Trophoblast cell (in vitro differentiated cells and primary cell): Measurements from ENCODE around the gene EP400.

ENCODE experiments used
- DNase-seq, 2 donors: peaks; one replicate each; pipeline ENCODE4 v3.0.0-alpha.2; 2016
- H2AFZ ChIP-seq: 2 replicates; pipeline ENCODE4 v1.6.1; 2013; ENCODE audit warnings: low read length, moderate library complexity, mild to moderate bottlenecking; ENCODE audit not compliant: insufficient read depth, poor library complexity
- H2AK5ac ChIP-seq: 2 replicates; pipeline ENCODE4 v1.6.1; 2013; ENCODE audit warnings: mild to moderate bottlenecking, low read length
- H2BK120ac ChIP-seq: 2 replicates; pipeline ENCODE4 v1.6.1; 2013; ENCODE audit warnings: low read length, mild to moderate bottlenecking, moderate library complexity; ENCODE audit not compliant: insufficient read depth, poor library complexity
- H2BK12ac ChIP-seq: 2 replicates; pipeline ENCODE4 v1.6.1; 2013; ENCODE audit warnings: mild to moderate bottlenecking, low read length, moderate library complexity
- H2BK5ac ChIP-seq: 2 replicates; pipeline ENCODE4 v1.6.1; 2013; ENCODE audit warnings: low read length, low read depth, moderate library complexity, mild to moderate bottlenecking; ENCODE audit not compliant: poor library complexity
- H3K14ac ChIP-seq: 2 replicates; pipeline ENCODE4 v1.6.1; 2013; ENCODE audit warnings: mild to moderate bottlenecking, low read length
- H3K18ac ChIP-seq: 2 replicates; pipeline ENCODE4 v1.6.1; 2013; ENCODE audit warnings: mild to moderate bottlenecking, low read length
- H3K23ac ChIP-seq: 2 replicates; pipeline ENCODE4 v1.6.1; 2013; ENCODE audit warnings: low read length
- H3K27ac ChIP-seq: 2 replicates; pipeline ENCODE4 v1.5.1; 2013; ENCODE audit warnings: low read depth, mild to moderate bottlenecking, inconsistent platforms, low read length, moderate library complexity
- H3K27me3 ChIP-seq: 2 replicates; pipeline ENCODE4 v1.6.1; 2013; ENCODE audit warnings: inconsistent platforms, mild to moderate bottlenecking, low read length, moderate library complexity; ENCODE audit not compliant: insufficient read depth
- H3K36me3 ChIP-seq, 2 experiments: 1 replicate in 1 of 2; 2 replicates in 1 of 2; pipeline ENCODE4 v1.6.1; 2013; ENCODE audit warnings: low read length in 2 of 2, mild to moderate bottlenecking in 2 of 2, moderate library complexity in 1 of 2; ENCODE audit not compliant: insufficient read depth in 2 of 2, control insufficient read depth in 1 of 2
- H3K4ac ChIP-seq: 2 replicates; pipeline ENCODE4 v1.6.1; 2013; ENCODE audit warnings: low read depth, mild to moderate bottlenecking, low read length, moderate library complexity
- H3K4me1 ChIP-seq, 2 experiments: 1 replicate in 1 of 2; 2 replicates in 1 of 2; pipeline ENCODE4 v1.6.1; 2013; ENCODE audit warnings: low read length in 2 of 2, mild to moderate bottlenecking in 2 of 2, moderate library complexity in 1 of 2; ENCODE audit not compliant: insufficient read depth in 2 of 2, control insufficient read depth in 1 of 2
- H3K4me2 ChIP-seq: 2 replicates; pipeline ENCODE4 v1.6.1; 2013; ENCODE audit warnings: inconsistent platforms, mild to moderate bottlenecking, low read length, moderate library complexity
- H3K4me3 ChIP-seq: 2 replicates; pipeline ENCODE4 v1.5.1; 2013; ENCODE audit warnings: mild to moderate bottlenecking, low read depth, low read length, inconsistent platforms
- H3K79me1 ChIP-seq: one replicate; pipeline ENCODE4 v1.6.1; 2013; ENCODE audit warnings: low read length
- H3K79me2 ChIP-seq: 2 replicates; pipeline ENCODE4 v1.6.1; 2013; ENCODE audit warnings: low read length, mild to moderate bottlenecking; ENCODE audit not compliant: control insufficient read depth, insufficient read depth, poor library complexity
- H3K9ac ChIP-seq: 2 replicates; pipeline ENCODE4 v1.6.1; 2013; ENCODE audit warnings: mild to moderate bottlenecking, low read length
- H3K9me3 ChIP-seq: 2 replicates; pipeline ENCODE4 v1.6.1; 2013; ENCODE audit warnings: low read depth, mild to moderate bottlenecking, control low read depth, inconsistent platforms, low read length; ENCODE audit not compliant: insufficient read depth
- H4K12ac ChIP-seq: 2 replicates; pipeline ENCODE4 v1.6.1; 2013; ENCODE audit warnings: low read depth, mild to moderate bottlenecking, low read length, moderate library complexity
- H4K8ac ChIP-seq: 2 replicates; pipeline ENCODE4 v1.6.1; 2013; ENCODE audit warnings: low read depth, mild to moderate bottlenecking, low read length, moderate library complexity
- H4K91ac ChIP-seq: one replicate; pipeline ENCODE4 v1.6.1; 2013; ENCODE audit warnings: low read depth, mild to moderate bottlenecking, low read length, moderate library complexity
- WGBS: extraction: QIAGEN DNeasy Blood & Tissue Kit; methylation state at CpG from one replicate; pipeline ENCODE4 v1.1.7; 2013; ENCODE audit warnings: missing lambda C conversion rate; ENCODE audit not compliant: insufficient read length, insufficient coverage; ENCODE audit errors: extremely low coverage; 5-methylcytosine and 5-hydroxymethylcytosine counted together

EP400 gene

DNA sequence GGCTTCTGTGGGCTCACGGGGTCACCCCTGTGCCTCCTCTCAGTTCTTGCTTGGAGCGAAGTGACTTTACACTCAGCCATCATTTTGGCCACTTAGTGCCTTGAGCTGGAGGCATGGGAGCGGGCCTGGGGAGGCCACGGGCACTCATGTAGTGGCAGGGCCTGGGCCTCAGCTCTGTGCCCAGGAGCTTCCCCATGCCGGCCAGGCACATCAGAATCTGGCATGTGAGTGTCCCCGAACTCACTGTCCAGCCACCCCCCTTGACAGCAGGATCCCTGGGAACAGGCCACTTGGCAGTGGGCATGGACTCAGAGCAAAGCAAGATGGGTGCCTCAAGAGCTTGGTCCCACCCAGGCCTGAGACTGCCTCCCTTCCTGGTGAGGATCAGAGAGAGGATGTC is 164.9 kb downstream of the EP400 start:
- H3K27me3 ChIP-seq = no peaks in the 10 kb centered on the region
- no peak overlapping the region for H2BK12ac ChIP-seq
- no peak overlapping the region for H3K4ac ChIP-seq
- H3K9me3 ChIP-seq = peaks cover 3% of the 10 kb centered on the region
- DNase-seq = no peak
- no peaks in the 10 kb centered on the region for H3K4me1 ChIP-seq
- no peak overlapping the region for H3K23ac ChIP-seq
- H3K36me3 ChIP-seq = peaks cover 53 to 56% of the 10 kb centered on the region in 2 experiments
- no peaks in the 10 kb centered on the region for H3K79me1 ChIP-seq
- no peaks in the 10 kb centered on the region for H3K79me2 ChIP-seq
- H3K9ac ChIP-seq = no peak overlapping the region
- H4K12ac ChIP-seq = no peak overlapping the region
- no peak overlapping the region for H3K4me2 ChIP-seq
- no peak overlapping the region for H2BK120ac ChIP-seq
- H3K4me3 ChIP-seq = no peak overlapping the region
- no peak overlapping the region for H4K8ac ChIP-seq
- H3K14ac ChIP-seq = no peak overlapping the region
- H2AFZ ChIP-seq = no peak overlapping the region
- whole genome bisulfite sequencing = no CpG with 5 or more reads among the region's 6 CpGs
- no peak overlapping the region for H2AK5ac ChIP-seq
- H2BK5ac ChIP-seq = no peak overlapping the region
- H3K27ac ChIP-seq = no peak overlapping the region
- no peak overlapping the region for H3K18ac ChIP-seq
- no peak overlapping the region for H4K91ac ChIP-seq

GRCh38 chr12:132115500-132115899 is 165.8 kb downstream of the EP400 start:
- Histone ChIP-seq H3K9me3 (peaks cover 3% of the 10 kb centered on the region), H2AFZ (no peak overlapping the region), H3K14ac (no peak overlapping the region), H4K8ac (no peak overlapping the region), H3K18ac (no peak overlapping the region), H2AK5ac (no peak overlapping the region), H3K79me1 (no peaks in the 10 kb centered on the region), H4K91ac (no peak overlapping the region), H3K4me2 (no peak overlapping the region), H2BK12ac (no peak overlapping the region), H3K9ac (no peak overlapping the region), H3K36me3 (peaks cover 55 to 59% of the 10 kb centered on the region in 2 experiments), H2BK120ac (no peak overlapping the region), H3K27me3 (no peaks in the 10 kb centered on the region), H3K4ac (no peak overlapping the region), H3K4me1 (no peaks in the 10 kb centered on the region), H3K27ac (no peak overlapping the region), H3K23ac (no peak overlapping the region), H3K79me2 (no peaks in the 10 kb centered on the region), H2BK5ac (no peak overlapping the region), H3K4me3 (no peak overlapping the region), H4K12ac (no peak overlapping the region)
- no peak for DNase-seq
- WGBS = no CpG with 5 or more reads among the region's 9 CpGs

DNA sequence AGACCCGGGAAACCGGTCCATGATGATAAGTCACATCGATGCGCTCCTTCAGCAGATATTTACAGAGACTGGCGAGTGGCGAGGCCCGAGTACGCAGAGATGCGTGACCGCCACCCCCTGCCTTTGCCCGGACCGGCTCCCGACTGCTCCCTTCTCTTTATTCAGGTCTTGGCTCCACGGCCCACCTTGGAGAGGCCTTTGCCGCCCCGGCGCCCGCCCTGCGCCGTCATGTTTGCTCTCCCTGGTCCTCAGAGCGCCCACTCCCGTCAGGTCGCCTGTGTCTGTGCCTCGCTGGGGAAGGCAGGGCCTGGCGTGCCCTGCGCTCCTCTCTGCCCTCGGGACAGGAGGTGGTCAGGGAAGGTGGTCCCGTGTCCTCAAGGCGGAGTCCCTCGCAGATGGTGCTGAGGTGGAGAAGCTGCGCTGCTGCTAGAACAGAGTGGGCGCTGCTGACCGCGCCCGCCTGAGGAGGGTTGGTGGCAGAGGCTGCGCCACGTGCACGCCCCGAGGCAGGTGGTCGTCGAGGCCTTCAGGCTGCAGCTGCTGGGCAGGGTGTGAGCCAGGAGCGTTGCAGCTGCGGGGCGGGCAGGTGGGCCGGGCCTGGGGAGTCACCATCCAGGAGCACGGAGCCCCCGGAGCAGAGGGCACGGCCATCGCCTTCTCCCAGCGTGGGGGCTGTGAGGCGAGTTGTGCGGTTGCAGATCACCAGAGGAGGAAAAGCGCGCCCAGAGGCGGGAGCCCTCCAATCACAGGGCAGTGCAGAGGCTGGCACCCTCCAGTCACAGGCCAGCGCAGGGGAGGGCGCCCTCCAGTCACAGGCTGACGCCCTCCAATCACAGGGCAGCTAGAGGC is 167.2 kb downstream of the EP400 start:
- no peak overlapping the region for H3K4me3 ChIP-seq
- no peak overlapping the region for H4K8ac ChIP-seq
- H3K36me3 ChIP-seq = peaks cover 53 to 57% of the 10 kb centered on the region in 2 experiments
- H4K12ac ChIP-seq = no peak overlapping the region
- WGBS = no CpG with 5 or more reads among the region's 58 CpGs
- no peak overlapping the region for H2BK5ac ChIP-seq
- no peak overlapping the region for H3K14ac ChIP-seq
- no peak overlapping the region for H2AFZ ChIP-seq
- H3K9ac ChIP-seq = no peak overlapping the region
- no peaks in the 10 kb centered on the region for H3K27me3 ChIP-seq
- H3K18ac ChIP-seq = no peak overlapping the region
- H3K23ac ChIP-seq = no peak overlapping the region
- no peak overlapping the region for H3K4ac ChIP-seq
- H2AK5ac ChIP-seq = no peak overlapping the region
- H3K4me2 ChIP-seq = no peak overlapping the region
- no peak overlapping the region for H2BK120ac ChIP-seq
- DNase-seq = no peak
- H4K91ac ChIP-seq = no peak overlapping the region
- H3K79me2 ChIP-seq = no peaks in the 10 kb centered on the region
- H2BK12ac ChIP-seq = no peak overlapping the region
- peaks cover 3% of the 10 kb centered on the region for H3K9me3 ChIP-seq
- H3K4me1 ChIP-seq = no peaks in the 10 kb centered on the region
- no peak overlapping the region for H3K27ac ChIP-seq
- H3K79me1 ChIP-seq = no peaks in the 10 kb centered on the region

GRCh38 chr12:132117558-132117875 is 167.8 kb downstream of the EP400 start:
- no peak overlapping the region for H3K27ac ChIP-seq
- no peaks in the 10 kb centered on the region for H3K79me1 ChIP-seq
- H3K4ac ChIP-seq = no peak overlapping the region
- H2AFZ ChIP-seq = no peak overlapping the region
- no peaks in the 10 kb centered on the region for H3K27me3 ChIP-seq
- no peak overlapping the region for H2BK12ac ChIP-seq
- H4K91ac ChIP-seq = no peak overlapping the region
- no peaks in the 10 kb centered on the region for H3K4me1 ChIP-seq
- no CpG with 5 or more reads among the region's 10 CpGs for WGBS
- H3K23ac ChIP-seq = no peak overlapping the region
- no peak overlapping the region for H2BK120ac ChIP-seq
- no peak for DNase-seq
- H3K4me3 ChIP-seq = no peak overlapping the region
- no peak overlapping the region for H2AK5ac ChIP-seq
- no peak overlapping the region for H4K8ac ChIP-seq
- no peak overlapping the region for H3K9ac ChIP-seq
- no peak overlapping the region for H2BK5ac ChIP-seq
- H3K79me2 ChIP-seq = no peaks in the 10 kb centered on the region
- H3K36me3 ChIP-seq = peaks cover 57 to 60% of the 10 kb centered on the region in 2 experiments
- H4K12ac ChIP-seq = no peak overlapping the region
- H3K14ac ChIP-seq = no peak overlapping the region
- H3K18ac ChIP-seq = no peak overlapping the region
- no peak overlapping the region for H3K4me2 ChIP-seq
- H3K9me3 ChIP-seq = peaks cover 5% of the 10 kb centered on the region
